GM18498 (cell line): Measurements from ENCODE around the gene SNX21.

Source experiments
- ATAC-seq: cut with Tn5 transposase; IDR thresholded peaks from one replicate; pipeline ENCODE4 v1.9.1; 2021; ENCODE audit warnings: mild to moderate bottlenecking, moderate library complexity; ENCODE audit not compliant: unreplicated experiment

SNX21 gene

GRCh38 chr20:45878076-45878761 is 44.6 kb downstream of the SNX21 start:
- ATAC-seq, result no peak

- ATAC-seq, result peak; percentile 98
Measured at GRCh38 chr20:45880988-45881788, 47.6 kb downstream of the SNX21 start, which contains the start of gene ZSWIM1. TSS of gene ZSWIM1 (plus strand) at chr20:45881227. CDS start at chr20:45882593, 1,366 bp downstream.

- ATAC-seq, result no peak
Measured at GRCh38 chr20:45882469-45883099, 49.0 kb downstream of the SNX21 start.

- ATAC-seq, result no peak
Measured at GRCh38 chr20:45883100-45883469, 49.5 kb downstream of the SNX21 start.

DNA sequence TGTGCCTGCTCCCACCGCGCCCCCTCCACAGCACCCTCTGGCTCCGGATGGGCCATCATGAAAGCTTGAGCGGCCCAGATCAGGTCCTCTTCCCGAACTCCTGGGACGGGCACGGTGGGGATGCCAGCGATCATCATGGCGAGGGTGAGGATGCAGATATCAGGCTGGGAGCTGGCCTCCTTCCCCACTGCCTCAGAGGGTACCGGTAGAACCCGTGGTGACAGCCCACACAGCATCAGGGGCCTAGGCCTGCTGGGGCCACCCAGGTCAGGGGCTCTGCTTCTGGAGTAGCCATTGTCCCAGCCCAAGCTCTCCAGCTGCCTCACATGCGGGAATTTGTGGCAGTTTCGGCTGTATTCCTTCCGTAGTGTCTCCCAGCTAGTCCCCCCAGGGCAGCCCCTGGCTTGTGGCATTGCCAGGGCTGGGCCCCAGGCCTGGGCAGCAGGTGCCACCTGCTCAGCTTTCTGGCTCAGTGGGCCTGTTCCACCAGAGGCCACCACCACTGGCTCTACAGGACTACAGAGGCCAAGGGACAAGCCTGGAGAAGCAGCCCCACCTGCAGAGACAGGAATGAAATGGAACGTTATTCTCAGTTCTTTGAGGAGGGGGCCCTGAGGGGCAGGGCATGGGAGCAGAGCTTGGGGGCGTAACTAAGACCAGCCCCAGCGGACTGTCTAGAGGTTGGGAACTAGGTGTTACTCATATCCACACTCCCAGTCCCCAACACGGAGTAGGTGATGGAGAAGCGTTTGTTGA is 53.2 kb downstream of the SNX21 start:
- ATAC-seq, result no peak

- ATAC-seq, result no peak
Measured at GRCh38 chr20:45887346-45887715, 53.7 kb downstream of the SNX21 start, which contains the start of gene SPATA25. TSS of gene SPATA25 (minus strand) at chr20:45887622. CDS start at chr20:45887590, 32 bp downstream.

- ATAC-seq, result no peak
Measured at GRCh38 chr20:45888681-45889080, 55.1 kb downstream of the SNX21 start.

- ATAC-seq, result peak; percentile 15
Measured at GRCh38 chr20:45890077-45890984, 56.7 kb downstream of the SNX21 start.

DNA sequence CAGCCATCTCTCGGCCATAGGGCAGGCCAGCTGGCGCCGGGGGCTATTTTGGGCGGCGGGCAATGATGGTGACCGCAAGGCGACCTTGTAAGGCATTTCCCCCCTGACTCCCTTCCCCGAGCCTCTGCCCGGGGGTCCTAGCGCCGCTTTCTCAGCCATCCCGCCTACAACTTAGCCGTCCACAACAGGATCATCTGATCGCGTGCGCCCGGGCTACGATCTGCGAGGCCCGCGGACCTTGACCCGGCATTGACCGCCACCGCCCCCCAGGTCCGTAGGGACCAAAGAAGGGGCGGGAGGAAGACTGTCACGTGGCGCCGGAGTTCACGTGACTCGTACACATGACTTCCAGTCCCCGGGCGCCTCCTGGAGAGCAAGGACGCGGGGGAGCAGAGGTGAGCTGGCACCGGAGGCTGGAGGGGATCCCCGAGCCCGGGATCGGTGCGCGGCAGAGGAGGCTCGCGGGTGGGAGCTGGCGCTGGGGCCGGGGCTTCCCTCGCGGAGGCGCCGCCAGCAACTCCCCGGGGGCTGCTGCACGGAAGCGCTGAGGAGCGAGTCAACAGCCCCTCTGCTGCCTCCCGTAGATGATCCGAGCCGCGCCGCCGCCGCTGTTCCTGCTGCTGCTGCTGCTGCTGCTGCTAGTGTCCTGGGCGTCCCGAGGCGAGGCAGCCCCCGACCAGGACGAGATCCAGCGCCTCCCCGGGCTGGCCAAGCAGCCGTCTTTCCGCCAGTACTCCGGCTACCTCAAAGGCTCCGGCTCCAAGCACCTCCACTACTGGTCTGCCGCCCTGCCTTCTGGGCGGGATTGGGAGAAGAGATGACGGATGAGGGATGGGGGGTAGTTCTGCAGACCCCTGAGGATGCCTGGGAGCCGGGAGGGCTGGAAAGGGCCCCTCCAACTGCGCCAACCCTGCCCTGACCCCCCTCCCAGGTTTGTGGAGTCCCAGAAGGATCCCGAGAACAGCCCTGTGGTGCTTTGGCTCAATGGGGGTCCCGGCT is 57.7 kb downstream of the SNX21 start, which contains the start of the genes CTSA and NEURL2:
Gene CTSA (plus strand): TSS at position 351 of the 999 bp plus-strand sequence. CDS start 234 bp downstream, at position 585.
Gene NEURL2 (minus strand): TSS at position 224 of the 999 bp plus-strand sequence. CDS start 217 bp downstream, at position 7.
- peak; percentile 84 for ATAC-seq

DNA sequence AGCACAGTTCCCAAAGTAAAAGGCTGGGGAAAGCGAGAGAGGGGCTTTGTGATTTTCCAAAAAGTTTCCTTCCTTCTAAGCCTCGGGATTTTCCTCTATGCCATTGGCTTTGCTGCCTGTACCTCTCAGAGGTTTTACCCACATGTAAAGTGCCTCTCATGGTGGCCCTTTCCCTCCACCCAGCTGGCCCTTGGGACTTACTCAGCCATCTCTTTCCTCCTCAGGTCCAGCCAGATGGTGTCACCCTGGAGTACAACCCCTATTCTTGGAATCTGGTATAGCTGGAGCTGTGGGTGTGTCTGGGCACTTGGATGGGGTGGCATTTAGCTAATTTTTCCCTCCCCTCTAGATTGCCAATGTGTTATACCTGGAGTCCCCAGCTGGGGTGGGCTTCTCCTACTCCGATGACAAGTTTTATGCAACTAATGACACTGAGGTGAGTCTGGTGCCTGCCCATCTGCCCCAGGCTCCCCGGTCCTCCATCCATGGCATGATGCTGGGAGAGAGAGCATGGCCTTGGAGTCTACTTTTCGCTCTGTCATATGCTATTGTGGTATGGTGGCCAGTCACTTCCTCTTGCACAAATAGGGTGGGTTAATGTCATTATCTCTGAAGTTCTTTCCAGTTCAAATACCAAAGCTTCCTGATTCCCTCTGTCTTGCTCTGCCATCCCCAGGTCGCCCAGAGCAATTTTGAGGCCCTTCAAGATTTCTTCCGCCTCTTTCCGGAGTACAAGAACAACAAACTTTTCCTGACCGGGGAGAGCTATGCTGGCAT is 58.6 kb downstream of the SNX21 start:
- no peak for ATAC-seq
